Activated CD8-positive, alpha-beta memory T cell treated with anti-CD3 and anti-CD28 coated beads, Interleukin-2, amount 50 U/mL, for 48 hours (primary cell): Measurements from ENCODE around the gene GNG4.

Experiments used
- DNase-seq: peaks from one replicate; pipeline ENCODE4 v3.0.0-alpha.2; 2020

GNG4 gene

GRCh38 chr1:235649368-235650163 lies at the start of gene GNG4:
Gene GNG4 (minus strand): TSS chr1:235649784. CDS start chr1:235583838, 65,946 bp downstream.
- DNase-seq = no peak

GRCh38 chr1:235697508-235697907 lies 47.9 kb upstream of the GNG4 start:
- DNase-seq = no peak

GRCh38 chr1:235689356-235689755 lies 39.8 kb upstream of the GNG4 start:
- DNase-seq = no peak

GRCh38 chr1:235688096-235688495 lies 38.5 kb upstream of the GNG4 start:
- no peak for DNase-seq

- no peak for DNase-seq
Observed at GRCh38 chr1:235683653-235684052, 34.1 kb upstream of the GNG4 start.

- DNase-seq = no peak
Observed at GRCh38 chr1:235682216-235682615, 32.6 kb upstream of the GNG4 start.

GRCh38 chr1:235679644-235680043 lies 30.1 kb upstream of the GNG4 start:
- DNase-seq = no peak

- no peak for DNase-seq
Observed at GRCh38 chr1:235679005-235679404, 29.4 kb upstream of the GNG4 start.

- no peak for DNase-seq
Observed at GRCh38 chr1:235675152-235675890, 25.7 kb upstream of the GNG4 start.

GRCh38 chr1:235673981-235674380 lies 24.4 kb upstream of the GNG4 start:
- no peak for DNase-seq

GRCh38 chr1:235671992-235672391 lies 22.4 kb upstream of the GNG4 start:
- DNase-seq = no peak

GRCh38 chr1:235670157-235670776 lies 20.7 kb upstream of the GNG4 start:
- DNase-seq = no peak

- no peak for DNase-seq
Observed at GRCh38 chr1:235669277-235669676, 19.7 kb upstream of the GNG4 start.

- DNase-seq = no peak
Observed at GRCh38 chr1:235663628-235664027, 14.0 kb upstream of the GNG4 start.

GRCh38 chr1:235661568-235661967 lies 12.0 kb upstream of the GNG4 start:
- no peak for DNase-seq

- DNase-seq = no peak
Observed at GRCh38 chr1:235659186-235659771, 9.7 kb upstream of the GNG4 start.

- no peak for DNase-seq
Observed at GRCh38 chr1:235657747-235658526, 8.4 kb upstream of the GNG4 start.

GRCh38 chr1:235657269-235657668 lies 7.7 kb upstream of the GNG4 start:
- no peak for DNase-seq

GRCh38 chr1:235652364-235652763 lies 2.8 kb upstream of the GNG4 start:
- DNase-seq = no peak

- no peak for DNase-seq
Observed at GRCh38 chr1:235651170-235651806, 1.7 kb upstream of the GNG4 start.

- DNase-seq = no peak
Observed at GRCh38 chr1:235650341-235651169, 971 bp upstream of the GNG4 start.
